Ascending aorta (tissue), 2 donors: ENCODE results near the gene B4GALNT3. TPM values are rescaled to one million over a fixed set of nuclear protein-coding genes. Genes with fewer than 3 reads are reported as not detected.

Experiments used
- DNase-seq, 2 donors: peaks; one replicate each; pipeline ENCODE4 v3.0.0-alpha.2; 2019; ENCODE audit warnings: low spot score in 2 of 2
- H3K27ac ChIP-seq, 2 donors: fragments of 200-600 bp; sonication (generic); one replicate each; pipeline ENCODE4 v1.5.1; 2016 to 2017; ENCODE audit warnings: mild to moderate bottlenecking in 1 of 2
- H3K27me3 ChIP-seq: fragments of 200-600 bp; sonication (generic); one replicate; pipeline ENCODE4 v1.5.1; 2017
- H3K36me3 ChIP-seq, 2 donors: fragments of 200-600 bp; sonication (generic); one replicate each; pipeline ENCODE4 v1.5.1; 2016
- H3K4me1 ChIP-seq, 2 donors: fragments of 200-600 bp; sonication (generic); one replicate each; pipeline ENCODE4 v1.5.1; 2016 to 2017; ENCODE audit warnings: mild to moderate bottlenecking in 1 of 2
- H3K4me3 ChIP-seq, 2 donors: fragments of 200-600 bp; sonication (generic); one replicate each; pipeline ENCODE4 v1.5.1; 2016 to 2017; ENCODE audit warnings: mild to moderate bottlenecking in 1 of 2
- H3K9me3 ChIP-seq, 2 donors: fragments of 200-600 bp; sonication (generic); one replicate each; pipeline ENCODE4 v1.5.1; 2016
- CTCF ChIP-seq, 3 experiments: fragments of 200-600 bp in 2 of 3; fragments of 450-650 bp in 1 of 3; sonication (generic) in 2 of 3; IDR thresholded peaks; one replicate each; pipeline ENCODE4 v1.5.1; 2016 to 2019; ENCODE audit warnings: antibody characterized with exemption in 3 of 3, mild to moderate bottlenecking in 1 of 3, moderate library complexity in 1 of 3
- intact Hi-C: fragments of 100-400 bp; cut with DNase I; formaldehyde crosslinking; loops from one replicate; pipeline ENCODE4 v1.15.1; 2023
- total RNA-seq: library from RNA; depleted of rRNA; stranded (reverse); fragments of >200 nt; gene quantifications from one replicate; pipeline ENCODE4 v1.1.0, GENCODE V29; 2016

Gene B4GALNT3
- total RNA-seq, 1 donor from 2014 or later: 10.4 TPM

DNA sequence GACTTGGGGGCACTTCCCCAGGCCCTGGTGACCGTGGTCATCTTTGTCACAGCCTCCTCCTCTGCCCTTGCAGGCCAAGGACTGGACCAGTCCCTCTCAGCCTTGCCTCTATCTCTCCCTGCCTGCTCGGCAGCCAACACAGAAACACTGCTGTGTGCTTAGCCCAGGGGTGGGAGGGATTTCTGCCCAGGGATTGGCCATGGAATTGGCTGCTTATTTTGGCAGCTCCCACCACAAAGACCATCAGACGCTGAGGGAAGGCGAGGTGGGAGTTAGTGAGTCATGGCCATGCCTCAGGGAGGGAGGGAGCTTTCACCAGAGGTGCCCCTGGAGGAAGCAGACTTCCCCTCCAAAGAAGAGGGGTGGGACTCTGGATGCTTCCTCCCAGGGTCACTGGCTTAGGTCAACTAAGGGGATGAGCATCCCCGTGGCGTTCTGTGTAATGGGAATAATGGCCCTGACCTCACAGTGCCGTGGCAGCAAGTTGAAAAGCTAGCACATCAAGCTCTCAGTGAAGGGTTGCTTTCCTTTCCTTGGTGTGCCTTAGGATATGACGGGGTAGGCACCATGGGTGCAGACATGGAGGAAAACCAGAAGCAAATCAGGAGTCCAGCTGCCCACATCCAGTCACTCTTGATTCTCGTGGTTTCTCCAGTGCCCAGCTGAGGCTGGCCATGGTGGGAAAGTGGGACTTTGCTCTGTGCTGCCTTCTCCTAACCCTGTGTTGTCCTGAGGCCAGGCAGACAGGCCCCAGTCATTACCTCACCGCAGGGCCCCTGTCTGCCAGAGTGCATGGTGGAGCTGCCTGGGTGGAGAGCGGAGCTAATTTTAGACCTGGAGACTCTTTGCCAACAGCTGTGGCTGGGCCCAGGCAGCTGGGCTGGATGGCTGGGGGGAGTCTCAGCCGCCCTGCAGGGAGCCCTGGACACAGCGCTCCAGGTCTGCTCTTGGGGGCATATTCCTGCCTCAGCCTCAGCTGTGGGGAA is 21.4 kb downstream of the B4GALNT3 start:
- intact Hi-C loops: loop anchor here (1.0 to 10.0 kb wide), 5 partner anchors 14 to 468 kb away; partner anchors contain the start of genes RAD52 and WNK1
- Histone ChIP-seq H3K9me3 (no peaks in the 10 kb centered on the region), H3K27me3 (no peaks in the 10 kb centered on the region), H3K36me3 (no peaks in the 10 kb centered on the region), H3K4me1 (peaks cover 3 to 26% of the 10 kb centered on the region in 2 donors), H3K4me3 (peak overlapping the region in 1 of 2 donors; percentile 30), H3K27ac (peak overlapping the region; percentile 94 to 98)
- peak; percentile 73 to 95 for DNase-seq
- peak in 1 of 3 experiments; percentile 5 for TF ChIP-seq CTCF (IDR thresholded peaks at IDR 0.05)

- DNase-seq: peak in 1 of 2 donors; percentile 42
- TF ChIP-seq CTCF (IDR thresholded peaks at IDR 0.05): no peak
- Histone ChIP-seq H3K27me3 (no peaks in the 10 kb centered on the region), H3K9me3 (no peaks in the 10 kb centered on the region), H3K4me3 (peak overlapping the region in 1 of 2 donors; percentile 30), H3K36me3 (no peaks in the 10 kb centered on the region), H3K27ac (peak overlapping the region; percentile 94 to 98), H3K4me1 (peaks cover 3 to 26% of the 10 kb centered on the region in 2 donors)
- intact Hi-C loops: loop anchor here (10.0 kb wide), 2 partner anchors 153 to 273 kb away; partner anchors contain the start of gene WNK1
These were observed 22.3 kb downstream of the B4GALNT3 start for GRCh38 chr12:482061-482460.

- H3K4me3 ChIP-seq: no peak overlapping the region
- no peak for TF ChIP-seq CTCF (IDR thresholded peaks at IDR 0.05)
- no peaks in the 10 kb centered on the region for H3K9me3 ChIP-seq
- no peaks in the 10 kb centered on the region for H3K36me3 ChIP-seq
- H3K27me3 ChIP-seq: no peaks in the 10 kb centered on the region
- peak in 1 of 2 donors; percentile 52 for DNase-seq
- intact Hi-C loops: loop anchor here (10.0 kb wide), 2 partner anchors 151 to 271 kb away; partner anchors contain the start of gene WNK1
- peaks cover 3 to 23% of the 10 kb centered on the region in 2 donors for H3K4me1 ChIP-seq
- no peak overlapping the region for H3K27ac ChIP-seq
These were observed 24.4 kb downstream of the B4GALNT3 start for GRCh38 chr12:484096-484495.

DNA sequence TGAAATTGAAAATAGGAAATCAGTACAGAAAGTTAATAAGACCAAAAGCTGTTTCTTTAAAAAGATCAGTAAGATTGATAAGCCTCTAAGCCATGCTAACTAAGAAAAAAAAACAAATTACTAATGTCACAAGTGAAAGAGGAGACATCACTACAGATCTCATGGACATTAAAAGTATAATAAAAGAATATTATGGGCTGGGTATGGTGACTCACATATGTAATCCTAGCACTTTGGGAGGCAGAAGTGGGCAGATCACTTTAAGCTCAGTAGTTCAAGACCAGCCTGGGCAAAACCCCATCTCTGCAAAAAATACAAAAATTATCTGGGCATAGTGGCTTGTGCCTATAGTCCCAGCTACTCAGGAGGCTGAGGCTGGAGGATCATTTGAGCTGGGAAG is 30.5 kb downstream of the B4GALNT3 start:
- H3K9me3 ChIP-seq: peaks cover 3 to 7% of the 10 kb centered on the region in 2 donors
- intact Hi-C loops: no loop called here
- no peak overlapping the region for H3K4me3 ChIP-seq
- TF ChIP-seq CTCF (IDR thresholded peaks at IDR 0.05): no peak
- DNase-seq: no peak
- no peaks in the 10 kb centered on the region for H3K4me1 ChIP-seq
- H3K36me3 ChIP-seq: no peaks in the 10 kb centered on the region
- no peak overlapping the region for H3K27ac ChIP-seq
- no peaks in the 10 kb centered on the region for H3K27me3 ChIP-seq

DNA sequence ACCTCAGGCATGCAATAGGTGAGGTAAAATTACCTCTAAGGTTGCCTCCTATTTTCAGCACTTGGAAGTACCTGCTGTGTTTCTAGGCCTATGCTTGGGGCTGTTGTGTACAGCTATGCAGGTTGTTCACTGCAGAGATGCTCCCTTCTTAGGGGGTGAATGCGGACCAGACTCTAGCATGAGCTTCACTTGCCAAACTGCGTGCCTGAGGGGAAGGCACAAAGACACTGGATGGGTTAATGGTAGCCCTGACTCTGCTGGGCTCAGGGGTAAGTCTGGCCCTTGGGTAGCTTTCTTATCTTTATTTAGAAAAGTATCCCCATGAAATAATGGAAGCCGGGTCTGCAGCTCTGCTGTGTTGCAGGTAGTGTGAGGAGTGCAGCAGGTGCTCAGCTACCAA is 35.7 kb downstream of the B4GALNT3 start:
- DNase-seq: no peak
- no peak overlapping the region for H3K27ac ChIP-seq
- no peak for TF ChIP-seq CTCF (IDR thresholded peaks at IDR 0.05)

More for the DNA sequence above, 35.7 kb downstream of the B4GALNT3 start:
- H3K9me3 ChIP-seq: no peaks in the 10 kb centered on the region
- H3K36me3 ChIP-seq: no peaks in the 10 kb centered on the region
- intact Hi-C loops: no loop called here
- no peak overlapping the region for H3K4me3 ChIP-seq
- H3K27me3 ChIP-seq: no peaks in the 10 kb centered on the region
- H3K4me1 ChIP-seq: peaks cover 0 to 3% of the 10 kb centered on the region in 2 donors
